MG63 (cell line): Measurements from ENCODE around the gene ARL13B. TPM values are rescaled to one million over a fixed set of nuclear protein-coding genes. Genes with fewer than 3 reads are reported as not detected.

Experiments
- total RNA-seq: library from RNA; depleted of rRNA; stranded (reverse); fragments of >200 nt; shearing (Covaris generic); gene quantifications from 2 replicates; pipeline ENCODE4 v1.2.3, GENCODE V29; 2014; ENCODE audit warnings: low replicate concordance; rRNA removed

ARL13B gene
- total RNA-seq, 1 experiment from 2014 or later = 6.6 TPM

Other genes starting within 250 kb of the ARL13B start
- gene PROS1, start 6.3 kb upstream of the ARL13B start, total RNA-seq = 5.4 and 13.1 TPM in 2 replicates
- not detected in 2 replicates for gene STX19, start 48.4 kb downstream of the ARL13B start, total RNA-seq
- 2.5 and 3.8 TPM in 2 replicates for gene DHFR2, start 82.8 kb downstream of the ARL13B start, total RNA-seq
- 5.7 and 12.7 TPM in 2 replicates for gene NSUN3, start 82.9 kb downstream of the ARL13B start, total RNA-seq